ENCODE data around the gene SDR42E2. TPM values are rescaled to one million over a fixed set of nuclear protein-coding genes. Genes with fewer than 3 reads are reported as not detected.

Gene SDR42E2
- total and polyA plus RNA-seq, 2 of the 8 experiments (the other 6 are each of a cell fraction or from before 2014, with no cell fraction given) = 0.08 TPM; not detected in 1

- Histone ChIP-seq H3K27ac (ENCODE audit: low read depth, low read length) (no peak overlapping the region), H3K79me1 (ENCODE audit: low read depth, low read length) (peaks cover 5% of the 10 kb centered on the region; the same call in 1 of the 2 replicates), H3K4me1 (replicated peaks in 1 of 4; ENCODE audit: control insufficient read depth in 3 of 4, insufficient read depth in 4 of 4, low read length in 3 of 4) (peaks cover 0 to 7% (median 4%) of the 10 kb centered on the region in 4 experiments; a peak in 4 of 7 replicates), H3K4ac (replicated peaks; ENCODE audit: insufficient read length, low read depth, low read length) (no peak overlapping the region), H4K5ac (ENCODE audit: insufficient read length, low read depth, low read length) (peak overlapping the region; percentile 40), H2BK5ac (ENCODE audit: low read depth, low read length) (no peak overlapping the region), H3K14ac (ENCODE audit: insufficient read length) (no peak overlapping the region), H2BK12ac (ENCODE audit: low read depth, low read length) (no peak overlapping the region), H3K27me3 (replicated peaks in 1 of 4; ENCODE audit: control insufficient read depth in 3 of 4, extremely low read depth in 1 of 4, insufficient read depth in 3 of 4, low read length in 3 of 4) (no peaks in the 10 kb centered on the region), H3K4me3 (ENCODE audit: extremely low read depth in 1 of 4, insufficient read depth in 2 of 4, low read depth in 3 of 4, low read length in 4 of 4) (peak overlapping the region; percentile 1 to 85 (median 75); a peak in 7 of 8 replicates), H4K8ac (ENCODE audit: extremely low read depth, insufficient read depth, low read length) (no peak overlapping the region), H2BK15ac (ENCODE audit: low read length) (no peak overlapping the region), H3K9ac (replicated peaks in 1 of 4; ENCODE audit: extremely low read depth in 1 of 4, low read depth in 3 of 4, low read length in 3 of 4) (0 out of 7 replicates have a peak overlapping the region, but pooled peaks of 1 of the 4 experiments have one; percentile 4), H3K4me2 (ENCODE audit: insufficient read depth in 1 of 2, low read depth in 2 of 2, low read length in 2 of 2) (peak overlapping the region; percentile 73 to 77; a peak in 3 of 4 replicates), H3K79me2 (ENCODE audit: control insufficient read depth in 1 of 2, insufficient read depth in 2 of 2, low read length in 2 of 2) (peaks cover 3 to 34% of the 10 kb centered on the region in 2 experiments; a peak in 3 of 4 replicates), H4K20me1 (replicated peaks in 1 of 2; ENCODE audit: control insufficient read depth in 1 of 2, insufficient read depth in 2 of 2, low read length in 2 of 2) (peaks cover 0 to 2% of the 10 kb centered on the region in 2 experiments), H4K91ac (replicated peaks; ENCODE audit: insufficient read length, low read length) (no peak overlapping the region), H3K56ac (replicated peaks; ENCODE audit: insufficient read length, low read depth, low read length) (no peak overlapping the region), H3K23ac (ENCODE audit: insufficient read length) (no peak overlapping the region), H2BK120ac (replicated peaks; ENCODE audit: low read depth, low read length) (no peak overlapping the region), H3K23me2 (ENCODE audit: low read depth, low read length) (peaks cover 6% of the 10 kb centered on the region), H3K18ac (ENCODE audit: extremely low read depth, low read length) (0 out of 2 replicates have a peak overlapping the region, but pooled peaks have one; percentile 40), H2AFZ (ENCODE audit: low read length) (no peak overlapping the region), H3K36me3 (ENCODE audit: control insufficient read depth in 2 of 4, insufficient read depth in 4 of 4, low read length in 3 of 4) (no peaks in the 10 kb centered on the region), H2AK5ac (ENCODE audit: low read depth, low read length) (no peak overlapping the region), H3K9me3 (ENCODE audit: insufficient read depth in 2 of 2, low read depth in 1 of 2, low read length in 1 of 2) (peaks cover 0 to 1% of the 10 kb centered on the region in 2 experiments; a peak in 1 of 4 replicates), H2BK20ac (ENCODE audit: low read length) (no peak overlapping the region)
- FAIRE-seq (no peak), DNase-seq (ENCODE audit: low read depth in 1 of 2, low spot score in 2 of 2) (no peak)
- CTCF ChIA-PET (ENCODE audit: partially characterized antibody) = interaction anchor here (0.9 to 11.1 kb wide), 11 partner anchors 9 to 112 kb away, joined by 3 to 66 read pairs (median 5); partner anchors contain the start of gene POLR3E
- WGBS, 2 experiments (ENCODE audit: extremely low coverage in 1 of 2, insufficient coverage in 1 of 2, insufficient read length in 1 of 2, insufficient replicate concordance in 2 of 2, low coverage in 1 of 2, low lambda C conversion rate in 2 of 2, missing lambda C conversion rate in 1 of 2) = 26% methylated on average over 11 of the region's 11 CpGs; no CpG with 5 or more reads in 1 of the 2 experiments
- POLR2A ChIA-PET (ENCODE audit: partially characterized antibody) = interaction anchor here (0.6 to 3.0 kb wide), 11 partner anchors 8 to 425 kb away, joined by 3 to 18 read pairs (median 4); partner anchors contain the start of gene POLR3E
- no peak for TF ChIP-seq HDAC2 (IDR thresholded peaks at IDR 0.05; ENCODE audit: borderline replicate concordance in 1 of 2, low read depth in 2 of 2, low read length in 2 of 2)
Measured at GRCh38 chr16:22205577-22206012, 43.3 kb downstream of the SDR42E2 start.
